NCI-H226 (cell line): ENCODE results near the gene CALN1.
A peak's percentile ranks its signal among the peaks of the same experiment; 100 is the strongest.
"Not testable (repeated sequence)": the region's sequence is repeated elsewhere in the genome, so short reads cannot be mapped to it uniquely, and the experiment has no call there.

Experiments
- DNase-seq: peaks from one replicate; pipeline ENCODE4 v3.0.0-alpha.2; 2015

CALN1 gene

GRCh38 chr7:71777278-71777677 lies 634.9 kb downstream of the CALN1 start:
- no peak for DNase-seq

- no peak for DNase-seq
These were observed 635.4 kb downstream of the CALN1 start for GRCh38 chr7:71776726-71777125.

DNA sequence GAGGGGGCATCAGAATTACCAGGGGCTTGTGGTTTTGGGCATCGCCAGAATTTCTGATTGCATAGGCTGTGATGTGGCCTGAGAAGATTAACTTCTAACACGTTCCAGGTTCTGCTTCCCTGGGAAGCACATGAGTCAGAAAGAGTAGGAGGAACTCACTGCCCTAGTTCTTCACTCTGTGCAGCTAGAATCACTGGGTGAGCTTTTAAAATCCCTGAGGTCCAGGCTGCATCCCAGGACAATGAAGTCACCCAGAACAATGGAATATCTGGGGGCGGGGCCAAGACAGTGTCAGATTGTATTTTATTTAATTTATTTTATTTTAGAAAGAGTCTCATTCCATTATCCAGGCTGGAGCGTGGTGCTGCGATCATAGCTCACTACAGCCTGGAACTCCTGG lies 636.5 kb downstream of the CALN1 start:
- no peak for DNase-seq

GRCh38 chr7:71772779-71773178 lies 639.4 kb downstream of the CALN1 start:
- no peak for DNase-seq

DNA sequence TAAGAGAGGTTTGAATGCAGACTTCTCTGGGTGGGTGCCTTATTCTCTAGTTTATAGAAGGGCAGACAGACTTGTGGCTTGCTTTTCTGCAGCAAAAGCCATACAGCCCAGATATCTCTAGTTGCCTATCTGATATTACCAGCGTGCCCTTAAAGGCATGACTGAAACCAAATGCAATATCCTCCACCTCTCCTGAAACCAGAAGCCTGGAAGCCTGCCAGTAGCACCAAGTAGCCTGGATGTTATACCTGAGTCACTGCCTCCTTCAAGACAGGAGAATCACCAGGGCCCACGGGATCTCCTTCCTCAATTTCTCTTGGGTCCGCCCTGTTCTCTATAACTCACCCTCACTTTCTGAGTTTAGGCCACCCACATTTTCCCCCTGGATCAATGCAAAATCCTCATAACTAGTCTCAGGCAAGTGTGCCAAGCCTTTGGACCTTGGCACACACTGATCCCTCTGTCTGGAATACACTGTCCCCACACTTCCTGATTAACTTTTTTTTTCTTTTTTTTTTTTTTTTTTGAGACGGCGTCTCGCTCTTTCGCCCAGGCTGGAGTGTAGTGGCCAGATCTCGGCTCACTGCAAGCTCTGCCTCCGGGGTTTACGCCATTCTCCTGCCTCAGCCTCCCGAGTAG lies 641.8 kb downstream of the CALN1 start:
- DNase-seq = no peak

GRCh38 chr7:71769326-71769725 lies 642.8 kb downstream of the CALN1 start:
- DNase-seq = no peak

- no peak for DNase-seq
These were observed 643.7 kb downstream of the CALN1 start for GRCh38 chr7:71768450-71768849.

- DNase-seq = no peak
These were observed 646.1 kb downstream of the CALN1 start for GRCh38 chr7:71766016-71766415.

- no peak for DNase-seq
These were observed 650.8 kb downstream of the CALN1 start for GRCh38 chr7:71761336-71761735.

DNA sequence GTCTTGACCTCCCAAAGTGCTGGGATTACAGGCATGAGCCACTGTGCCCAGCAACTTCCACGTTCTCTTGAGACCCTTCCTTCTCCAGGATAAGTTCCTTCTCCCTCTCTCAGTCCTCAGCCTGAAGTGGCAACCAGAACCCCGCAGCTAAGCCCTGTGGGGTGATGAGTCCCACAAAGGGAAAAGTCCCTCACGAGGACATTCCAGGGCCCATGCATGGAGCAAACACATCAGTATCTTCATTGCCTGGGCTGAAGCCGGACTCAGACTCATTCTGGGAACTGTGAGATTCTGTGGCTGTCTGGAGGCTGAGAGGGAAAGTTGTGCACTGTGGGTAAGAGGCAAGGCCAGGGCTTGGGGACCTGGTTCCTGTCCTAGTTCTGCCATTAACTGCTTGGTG lies 657.3 kb downstream of the CALN1 start:
- DNase-seq = no peak

- no peak for DNase-seq
These were observed 658.0 kb downstream of the CALN1 start for GRCh38 chr7:71753956-71754664.

DNA sequence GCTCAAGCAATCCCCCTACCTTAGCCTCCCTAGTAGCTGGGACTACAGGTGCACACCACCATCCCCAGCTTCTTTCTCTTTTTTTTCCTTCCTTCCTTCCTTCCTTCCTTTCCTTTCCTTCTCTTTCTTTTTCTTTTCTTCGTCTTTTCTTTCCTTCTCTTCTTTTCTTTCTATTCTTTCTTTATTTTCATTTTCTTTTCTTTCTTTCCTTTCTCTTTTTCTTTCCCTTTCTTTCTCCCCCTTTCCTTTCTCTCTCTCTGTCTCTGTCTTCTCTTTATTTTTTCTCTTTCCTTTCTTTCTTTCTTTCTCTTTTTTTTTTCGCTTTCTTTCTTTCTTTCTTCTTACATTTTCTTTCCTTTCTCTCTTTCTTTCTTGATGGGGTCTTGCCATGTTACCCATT lies 658.9 kb downstream of the CALN1 start:
- no peak for DNase-seq

- no peak for DNase-seq
These were observed 659.8 kb downstream of the CALN1 start for GRCh38 chr7:71752171-71752935.

DNA sequence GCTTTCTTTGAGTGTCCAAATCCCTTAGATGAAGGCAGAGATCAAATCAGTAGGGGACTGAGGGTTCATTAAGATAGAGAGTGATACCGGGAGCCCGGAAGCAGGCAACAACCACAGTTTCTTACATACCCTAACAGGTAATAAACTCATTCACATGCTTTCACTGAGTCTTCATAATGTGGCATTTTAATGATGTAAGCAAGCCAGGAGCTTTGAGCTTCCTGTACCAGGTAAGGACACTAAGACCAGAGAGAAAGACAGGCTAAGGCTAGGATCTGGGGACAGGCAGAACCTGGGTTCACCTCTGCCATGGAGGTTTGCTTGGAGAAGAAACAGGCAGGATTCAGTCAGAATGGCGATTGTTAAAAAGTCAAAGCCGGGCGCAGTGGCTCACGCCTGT lies 661.8 kb downstream of the CALN1 start:
- DNase-seq = no peak

DNA sequence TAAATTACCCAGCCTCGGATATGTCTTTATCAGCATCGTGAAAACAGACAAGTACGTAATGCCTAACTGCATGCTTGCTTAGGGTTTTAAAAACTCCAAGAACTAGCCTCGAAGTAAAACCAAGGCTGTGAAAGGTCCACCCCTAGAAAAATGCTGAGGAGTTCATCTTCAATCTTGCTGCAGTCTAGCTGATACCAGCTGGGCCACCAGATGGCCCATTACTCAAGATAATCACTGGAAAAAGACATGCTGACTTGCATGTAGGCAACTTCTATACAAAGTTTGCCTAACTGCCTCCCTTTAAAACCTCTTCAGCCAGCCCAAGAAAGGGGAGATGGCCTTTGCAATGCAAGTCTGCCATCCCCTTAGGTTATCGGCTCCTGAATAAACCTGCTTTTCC lies 666.1 kb downstream of the CALN1 start:
- no peak for DNase-seq

DNA sequence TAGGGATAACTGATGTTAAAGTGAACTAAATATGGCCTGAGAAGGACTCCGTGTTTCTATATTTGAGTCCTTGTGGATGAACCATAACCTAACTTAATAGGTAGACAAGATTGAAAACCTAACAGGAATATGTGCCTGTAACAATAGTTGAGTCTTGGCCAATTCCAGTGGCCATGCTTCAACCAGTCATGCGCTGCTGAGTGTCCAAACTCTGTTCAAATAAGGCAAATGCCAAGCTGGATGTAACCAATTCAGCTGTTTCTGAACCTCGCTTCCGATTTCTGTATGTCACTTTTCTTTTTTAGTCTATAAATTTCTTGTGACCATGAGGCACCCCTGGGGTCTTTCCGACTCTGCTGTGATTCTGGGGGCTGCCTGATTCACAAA lies 672.0 kb downstream of the CALN1 start:
- no peak for DNase-seq

DNA sequence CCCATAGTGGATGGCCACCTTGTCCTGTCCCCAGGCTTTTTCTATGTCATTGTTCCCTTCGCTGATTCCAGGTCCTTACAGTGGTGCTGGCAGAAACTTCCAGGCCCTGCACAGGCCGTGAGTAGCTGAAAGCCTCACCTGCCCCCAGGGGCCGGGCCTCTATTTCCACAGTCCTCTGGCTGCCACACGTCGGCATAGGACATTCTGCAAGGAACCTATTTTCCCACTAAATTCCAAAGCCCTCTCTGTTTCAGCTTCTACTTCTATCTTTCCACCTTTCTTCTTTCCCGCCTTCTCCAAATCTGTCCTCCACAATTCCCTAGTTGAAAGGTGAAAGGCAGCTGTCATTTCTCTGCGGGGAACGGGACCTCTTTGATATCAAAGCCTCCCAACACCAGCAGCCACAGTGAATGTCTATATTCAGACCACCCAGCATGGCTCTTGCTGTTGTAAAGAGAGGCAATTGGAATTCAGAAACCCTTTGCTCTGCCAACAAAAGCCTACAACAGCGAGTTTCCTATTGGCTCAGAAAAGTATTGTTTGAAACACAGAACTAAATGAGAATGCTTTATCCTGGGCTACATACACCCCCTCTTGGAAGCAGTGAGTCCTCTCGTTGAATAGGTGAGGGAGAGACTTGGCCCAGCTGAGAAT lies 672.5 kb downstream of the CALN1 start:
- DNase-seq = no peak

DNA sequence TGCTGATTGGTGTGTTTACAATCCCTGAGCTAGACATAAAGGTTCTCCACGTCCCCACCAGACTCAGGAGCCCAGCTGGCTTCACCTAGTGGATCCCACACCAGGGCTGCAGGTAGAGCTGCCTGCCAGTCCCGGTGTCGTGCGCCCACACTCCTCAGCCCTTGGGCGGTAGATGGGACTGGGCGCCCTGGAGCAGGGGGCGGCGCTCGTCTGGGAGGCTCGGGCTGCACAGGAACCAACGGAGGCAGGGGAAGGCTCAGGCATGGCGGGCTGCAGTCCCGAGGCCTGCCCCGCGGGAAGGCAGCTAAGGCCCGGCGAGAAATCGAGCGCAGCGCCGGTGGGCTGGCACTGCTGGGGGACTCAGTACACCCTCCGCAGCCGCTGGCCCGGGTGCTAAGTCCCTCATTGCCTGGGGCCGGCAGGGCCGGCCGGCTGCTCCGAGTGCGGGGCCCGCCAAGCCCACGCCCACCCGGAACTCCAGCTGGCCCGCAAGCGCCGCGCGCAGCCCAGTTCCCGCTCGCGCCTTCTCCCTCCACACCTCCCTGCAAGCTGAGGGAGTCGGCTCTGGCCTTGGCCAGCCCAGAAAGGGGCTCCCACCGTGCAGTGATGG lies 674.1 kb downstream of the CALN1 start:
- not testable (repeated sequence) for DNase-seq

DNA sequence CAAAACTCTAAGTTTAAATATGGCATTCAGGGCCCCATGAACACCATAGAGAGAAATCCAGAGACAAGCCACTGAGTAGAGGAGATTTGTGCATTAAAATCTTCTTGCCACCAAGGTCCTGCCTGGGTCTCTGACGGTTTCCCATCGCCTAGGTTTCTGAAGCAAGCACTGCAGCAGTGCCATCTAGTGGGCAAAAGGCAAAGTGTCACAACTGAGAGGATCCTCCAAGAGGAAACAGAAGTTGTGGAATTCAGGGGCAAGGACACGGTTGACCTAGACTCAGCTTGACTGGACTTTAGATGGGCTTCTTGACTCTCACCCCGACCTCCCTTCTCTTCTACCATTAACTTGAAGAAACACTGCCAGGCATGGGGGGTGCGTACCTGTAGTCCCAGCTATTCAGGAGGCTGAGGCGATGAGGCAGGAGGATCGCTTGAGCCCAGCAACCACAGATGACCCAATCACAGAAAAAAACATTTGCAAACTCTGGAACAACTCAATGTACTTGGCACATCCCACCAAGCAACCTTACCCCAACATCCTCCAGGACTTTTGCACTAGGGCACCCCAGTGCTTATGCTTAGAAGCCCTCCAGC lies 676.1 kb downstream of the CALN1 start:
- DNase-seq = no peak

DNA sequence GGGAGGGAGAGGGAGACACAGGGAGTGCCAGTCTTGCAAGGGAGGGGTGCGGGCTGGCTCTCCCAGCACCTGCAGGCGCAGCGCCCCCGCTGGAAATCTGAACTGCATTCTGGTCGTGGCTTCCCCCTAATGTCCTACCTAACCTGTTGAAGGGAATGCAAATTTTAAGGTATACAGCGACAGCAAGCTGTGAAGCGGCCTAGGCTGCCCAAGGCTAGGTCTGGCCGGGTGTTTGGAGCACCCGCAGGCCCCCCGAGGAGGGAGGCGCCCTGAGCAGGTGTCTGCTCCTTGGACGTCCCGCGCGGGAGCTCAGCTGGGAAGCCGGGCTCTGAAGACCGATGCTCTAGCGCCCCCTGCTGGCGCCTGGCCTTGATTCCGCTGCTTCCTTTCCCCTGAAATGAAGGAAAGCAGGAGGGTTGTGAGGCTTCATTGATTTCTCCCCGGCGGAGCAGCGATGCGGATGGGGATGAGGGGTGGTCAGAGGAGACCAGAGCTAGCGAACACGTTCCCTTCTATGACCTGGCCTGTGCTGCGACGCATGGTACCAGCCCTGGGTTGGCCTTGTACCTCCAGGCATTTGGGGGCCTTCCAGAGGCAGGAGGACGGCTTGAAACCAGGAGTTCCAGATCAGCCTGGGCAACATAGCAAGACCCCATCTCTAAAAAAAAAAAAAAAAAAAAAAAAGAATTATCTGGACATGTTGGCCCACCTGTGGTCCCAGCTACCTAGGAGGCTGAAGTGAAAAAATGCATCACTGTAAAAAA lies 678.8 kb downstream of the CALN1 start:
- DNase-seq = peak; percentile 27

- no peak for DNase-seq
These were observed 680.4 kb downstream of the CALN1 start for GRCh38 chr7:71731740-71732139.
